Measurements from ENCODE around the gene TPST2. TPM values are rescaled to one million over a fixed set of nuclear protein-coding genes. Genes with fewer than 3 reads are reported as not detected.

TPST2 gene
- total and polyA plus RNA-seq, 2 donors (not counting 3 experiments of a cell fraction or from before 2014, with no cell fraction given) = 49.4 to 121 TPM

DNA sequence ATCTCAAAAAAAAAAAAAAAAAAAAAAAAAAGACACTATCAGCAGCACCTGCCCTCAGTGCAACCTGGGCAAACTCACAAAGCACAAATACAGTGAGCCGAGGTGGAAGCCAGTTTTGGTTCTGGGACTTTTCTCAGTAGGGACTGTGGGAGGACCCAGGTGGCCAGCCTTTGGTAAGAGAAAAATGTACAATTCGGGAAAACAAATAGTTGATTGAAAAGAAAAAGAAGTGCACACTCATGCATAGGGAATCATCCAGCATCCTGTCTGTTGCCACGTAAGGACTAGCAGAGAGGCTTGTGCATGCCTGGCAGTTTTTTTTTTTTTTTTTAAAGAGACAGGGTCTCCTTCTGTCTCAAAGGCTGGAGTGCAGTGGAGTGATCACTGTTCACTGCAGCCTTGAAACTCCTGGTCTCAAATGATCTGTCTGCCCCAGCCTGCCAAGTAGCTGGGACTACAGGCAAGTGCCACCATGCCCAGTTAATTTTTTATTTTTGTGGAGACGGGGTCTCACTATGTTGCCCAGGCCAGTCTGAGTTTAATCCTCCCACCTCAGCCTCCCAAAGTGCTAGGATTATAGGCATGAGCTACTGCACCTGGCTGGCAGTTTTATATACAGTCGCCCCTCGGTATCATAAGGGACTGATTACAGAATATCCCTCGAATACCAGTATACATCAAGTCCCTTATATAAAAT is 36.7 kb downstream of the TPST2 start:
- no peaks in the 10 kb centered on the region for H3K9me3 ChIP-seq (replicated peaks; ENCODE audit: control insufficient read depth, insufficient read depth, low read length)
- peaks cover 24% of the 10 kb centered on the region for H3K4me1 ChIP-seq (ENCODE audit: control insufficient read depth, extremely low read depth, insufficient read depth, low read length)
- FAIRE-seq (peak; percentile 98), DNase-seq (ENCODE audit: low read depth, low spot score) (peak; percentile 72)
- CTCF ChIA-PET = interaction anchor here (0.7 to 1.3 kb wide), 2 partner anchors 32 to 50 kb away, joined by 3 to 4 read pairs; no protein-coding TSS in a partner anchor
- H3K27ac ChIP-seq (ENCODE audit: insufficient read depth, low read depth, low read length) = peak overlapping the region; percentile 77
- peak overlapping the region; percentile 78 for H3K4me2 ChIP-seq (ENCODE audit: insufficient read depth, low read length)
- H3K9me1 ChIP-seq (replicated peaks; ENCODE audit: control insufficient read depth, extremely low read depth, insufficient read depth, low read length) = no peaks in the 10 kb centered on the region
- H3K9ac ChIP-seq (replicated peaks; ENCODE audit: extremely low read depth, insufficient read depth, low read length) = peak overlapping the region; percentile 50
- BruUV-seq (replicated peaks) = no TSS peak
- intact Hi-C loops (cut with micrococcal nuclease) (loop anchor here (2.0 kb wide), 1 partner anchor 38 kb away; the partner anchor contains the start of gene TPST2), dilution Hi-C loops (cut with MboI; ENCODE audit: extremely low pct_ligation_motif_present, low sequenced_read_pairs) (no loop called here)
- peaks cover 13% of the 10 kb centered on the region for H3K79me2 ChIP-seq (ENCODE audit: control insufficient read depth, insufficient read depth, low read length)
- TF ChIP-seq CTCF (IDR thresholded peaks at IDR 0.05; ENCODE audit: extremely low read depth in 1 of 2, insufficient read depth in 1 of 2, low read depth in 1 of 2, low read length in 2 of 2) (no peak), JUN (IDR thresholded peaks at IDR 0.05; ENCODE audit: borderline replicate concordance, insufficient read depth, insufficient read length, low read depth) (no peak), MYC (IDR thresholded peaks at IDR 0.05; ENCODE audit: low read depth, low read length) (no peak), EZH2 (IDR thresholded peaks at IDR 0.05; ENCODE audit: borderline replicate concordance, low read depth, low read length, severe bottlenecking) (no peak), FOS (IDR thresholded peaks at IDR 0.05; ENCODE audit: borderline replicate concordance, insufficient read depth, low read length) (no peak), POLR2A (IDR thresholded peaks at IDR 0.05; ENCODE audit: low read depth, low read length) (no peak), MAX (IDR thresholded peaks at IDR 0.05; ENCODE audit: insufficient read depth, insufficient read length) (no peak), POLR2AphosphoS5 (IDR thresholded peaks at IDR 0.05; ENCODE audit: insufficient read depth, low read depth, low read length) (no peak), GATA2 (IDR thresholded peaks at IDR 0.05; ENCODE audit: insufficient read depth, insufficient read length, low read depth, low read length) (no peak)
- no peaks in the 10 kb centered on the region for H3K27me3 ChIP-seq (ENCODE audit: control insufficient read depth in 2 of 2, insufficient read depth in 2 of 2, low read length in 2 of 2)
- no peak overlapping the region for H2AFZ ChIP-seq (ENCODE audit: low read depth, low read length)
- H4K20me1 ChIP-seq (replicated peaks; ENCODE audit: control insufficient read depth, extremely low read depth, insufficient read depth, low read length) = no peaks in the 10 kb centered on the region
- POLR2A ChIA-PET = no interaction called here
- H3K4me3 ChIP-seq (replicated peaks in 1 of 3; ENCODE audit: insufficient read depth in 1 of 3, low read depth in 1 of 3, low read length in 3 of 3) = no peak overlapping the region
- H3K36me3 ChIP-seq (ENCODE audit: control insufficient read depth in 2 of 2, extremely low read depth in 1 of 2, insufficient read depth in 2 of 2, low read length in 2 of 2) = peaks cover 0 to 6% of the 10 kb centered on the region in 2 experiments
